Left cardiac atrium (tissue), 4 donors: ENCODE data around the gene PABPC1L. TPM values are rescaled to one million over a fixed set of nuclear protein-coding genes. Genes with fewer than 3 reads are reported as not detected.
A peak's percentile ranks its signal among the peaks of the same experiment; 100 is the strongest.

ENCODE experiments used
- ATAC-seq, 2 donors: fragments of 200-7000 bp; cut with Tn5 transposase; one replicate each; pipeline ENCODE4 v1.9.1; 2020; ENCODE audit warnings: mild to moderate bottlenecking in 2 of 2, moderate library complexity in 2 of 2
- DNase-seq: peaks from one replicate; pipeline ENCODE4 v3.0.0-alpha.2; 2020
- intact Hi-C, 2 donors: fragments of 100-400 bp; cut with DNase I; formaldehyde crosslinking; loops; one replicate each; pipeline versions ENCODE4 v1.14.1 to v1.15.1; 2022 to 2023
- total RNA-seq, 2 donors: library from RNA; stranded (reverse); fragmentation: NEBNext Ultra II Directional; extraction: Animal tissue kit (Norgen Biotek cat#: 25700); gene quantifications; one replicate each; pipeline ENCODE4 v1.2.1, GENCODE V29; 2021
- donor health status: DM: no; HTN: yes; CAD: no.
- donor health status: DM: no; HTN: yes; CAD: no; lungs with severe emphysema.
- donor health status: DM: yes; HTN: yes; CAD: no.
- donor health status: Dilated cardiomyopathy.

The PABPC1L gene
- total RNA-seq, 2 donors from 2014 or later, result 5.6 to 6.3 TPM

DNA sequence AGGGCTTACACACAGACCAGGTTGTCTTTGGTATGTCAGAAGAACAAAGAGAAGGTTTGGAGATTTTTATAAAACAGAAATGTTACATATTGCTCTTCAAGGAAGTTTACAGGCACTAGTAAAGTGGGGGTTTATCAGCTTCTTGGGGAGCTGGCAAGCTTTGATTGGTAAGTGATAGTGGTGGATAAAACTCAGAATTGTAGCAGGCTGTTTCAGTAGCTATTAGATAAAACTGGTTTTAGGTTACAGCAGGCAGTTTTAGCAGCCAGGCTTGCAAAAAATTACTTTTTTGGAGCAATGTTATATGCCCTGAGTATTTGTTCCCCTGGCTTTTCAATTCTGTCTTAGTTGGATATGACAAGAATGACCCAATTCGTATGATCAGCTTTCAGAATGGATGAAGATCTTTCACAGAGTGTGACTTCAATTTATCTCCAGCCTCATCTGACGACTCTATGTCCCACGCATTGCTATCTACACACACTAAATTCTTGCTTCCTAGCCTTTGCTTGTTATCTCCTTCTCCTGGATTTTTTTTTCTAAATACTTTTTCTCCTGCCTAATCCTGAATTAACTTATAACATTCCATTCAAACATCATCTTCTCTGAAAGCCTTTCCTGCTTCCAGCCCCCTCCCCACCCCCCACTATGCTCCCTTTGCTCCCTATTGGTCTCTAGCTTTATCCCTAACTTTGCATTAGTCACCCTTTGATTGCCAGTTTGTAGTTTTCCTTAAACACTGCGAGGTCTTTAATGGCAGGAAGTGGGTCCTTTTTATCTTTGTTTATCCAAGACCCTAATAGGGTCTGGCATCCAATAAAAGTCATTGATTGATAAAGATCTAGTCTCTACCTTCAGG lies 51.4 kb downstream of the PABPC1L start:
- intact Hi-C loops, result no loop called here
- ATAC-seq, result no peak

DNA sequence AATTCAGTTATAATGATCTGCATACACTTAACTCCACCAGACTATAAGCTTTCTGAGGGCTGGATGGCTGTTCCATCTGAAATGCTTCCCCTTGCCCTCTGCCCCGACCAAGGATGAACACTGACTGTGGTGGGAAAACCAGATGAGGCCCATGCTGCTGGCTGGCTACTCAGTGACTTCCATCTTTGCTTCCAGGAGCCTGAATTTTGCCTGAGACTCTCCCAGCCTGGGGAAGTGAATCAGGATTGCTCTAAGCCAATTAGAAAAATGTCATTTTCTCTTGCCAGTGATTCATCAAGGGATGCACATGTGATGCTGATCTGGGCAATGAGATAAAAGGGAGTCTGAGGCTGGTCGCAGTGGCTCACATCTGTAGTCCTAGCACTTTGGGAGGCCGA lies 52.0 kb downstream of the PABPC1L start:
- ATAC-seq, result no peak
- no peak for DNase-seq
- intact Hi-C loops, result no loop called here

More for the DNA sequence above, 51.4 kb downstream of the PABPC1L start:
- no peak for DNase-seq

DNA sequence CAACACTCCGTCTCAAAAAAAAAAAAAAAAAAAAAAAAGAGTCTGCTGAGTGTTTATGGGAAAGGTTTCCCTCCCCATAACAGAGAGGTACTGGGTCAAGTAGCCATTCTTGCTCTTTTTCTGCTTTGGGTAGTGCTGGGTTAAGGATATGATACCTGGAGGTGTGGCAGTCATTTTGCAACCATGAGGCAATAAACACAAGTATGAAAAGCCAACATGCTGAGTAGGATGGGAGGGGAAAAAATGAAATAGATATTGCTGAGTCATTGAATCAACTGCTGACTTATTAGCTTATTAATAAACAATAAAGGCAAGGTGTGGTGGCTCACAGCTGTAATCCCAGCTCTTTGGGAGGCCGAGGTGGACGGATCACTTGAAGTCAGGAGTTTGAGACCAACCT lies 52.6 kb downstream of the PABPC1L start:
- DNase-seq (no peak), ATAC-seq (no peak)
- intact Hi-C loops, result no loop called here

DNA sequence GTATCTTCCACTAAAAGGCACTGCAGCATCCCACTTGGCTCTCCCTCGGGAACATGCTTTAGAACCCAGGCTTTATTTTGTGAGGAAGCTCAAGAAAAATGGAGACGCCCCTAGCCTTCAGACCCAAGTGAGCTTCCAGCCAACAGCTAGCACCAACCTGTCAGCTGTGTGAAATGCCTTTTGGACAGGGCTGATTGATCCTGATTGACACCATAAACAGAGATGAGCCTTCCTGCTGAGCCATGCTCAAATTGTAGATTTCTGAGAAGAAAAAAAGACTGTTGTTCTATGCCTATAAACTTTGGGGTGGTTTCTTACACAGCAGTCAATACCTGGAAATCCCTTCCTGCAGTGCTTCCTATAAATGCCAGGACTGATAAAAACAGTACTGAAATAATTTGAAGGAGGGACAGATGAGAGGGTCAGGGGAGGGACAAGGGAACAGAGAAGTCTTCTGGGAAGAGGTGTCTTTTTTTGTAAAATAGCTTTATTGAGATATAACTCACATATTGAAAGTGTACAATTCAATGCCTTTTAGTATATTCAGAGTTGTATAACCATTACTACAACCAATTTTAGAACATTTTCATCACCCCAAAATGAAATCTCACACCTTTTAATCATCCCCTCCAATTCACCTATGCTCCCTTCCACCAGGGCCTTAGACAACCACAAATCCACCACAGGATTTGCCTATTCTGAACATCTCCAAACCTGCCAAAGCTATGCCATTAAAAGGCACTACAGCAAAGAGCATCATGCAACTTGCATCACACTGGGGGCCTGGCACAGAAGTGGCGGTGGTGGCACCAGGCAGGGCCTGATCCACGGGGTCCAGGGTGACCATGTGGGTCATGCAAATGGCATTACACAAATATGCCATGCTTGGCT lies 53.7 kb downstream of the PABPC1L start:
- intact Hi-C loops, result no loop called here
- DNase-seq (no peak), ATAC-seq (no peak)

DNA sequence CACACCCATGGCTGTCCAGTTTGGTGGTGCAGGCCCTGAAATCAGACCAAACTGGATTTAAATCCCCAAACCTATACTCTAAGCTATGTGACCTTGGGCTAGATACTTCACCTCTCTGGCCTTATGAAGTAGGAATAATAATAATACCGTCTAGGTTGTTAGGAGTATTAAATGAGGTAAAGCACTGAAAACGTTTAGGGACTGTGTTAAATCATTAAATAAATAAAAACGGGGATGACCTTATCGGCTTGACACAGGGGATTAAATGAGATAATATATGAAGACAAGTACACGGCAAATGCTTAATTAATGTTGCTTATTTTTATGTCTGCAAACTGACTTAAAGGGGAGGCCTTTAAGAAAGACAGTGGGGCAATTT lies 55.8 kb downstream of the PABPC1L start:
- DNase-seq (no peak), ATAC-seq (no peak)
- intact Hi-C loops, result no loop called here

DNA sequence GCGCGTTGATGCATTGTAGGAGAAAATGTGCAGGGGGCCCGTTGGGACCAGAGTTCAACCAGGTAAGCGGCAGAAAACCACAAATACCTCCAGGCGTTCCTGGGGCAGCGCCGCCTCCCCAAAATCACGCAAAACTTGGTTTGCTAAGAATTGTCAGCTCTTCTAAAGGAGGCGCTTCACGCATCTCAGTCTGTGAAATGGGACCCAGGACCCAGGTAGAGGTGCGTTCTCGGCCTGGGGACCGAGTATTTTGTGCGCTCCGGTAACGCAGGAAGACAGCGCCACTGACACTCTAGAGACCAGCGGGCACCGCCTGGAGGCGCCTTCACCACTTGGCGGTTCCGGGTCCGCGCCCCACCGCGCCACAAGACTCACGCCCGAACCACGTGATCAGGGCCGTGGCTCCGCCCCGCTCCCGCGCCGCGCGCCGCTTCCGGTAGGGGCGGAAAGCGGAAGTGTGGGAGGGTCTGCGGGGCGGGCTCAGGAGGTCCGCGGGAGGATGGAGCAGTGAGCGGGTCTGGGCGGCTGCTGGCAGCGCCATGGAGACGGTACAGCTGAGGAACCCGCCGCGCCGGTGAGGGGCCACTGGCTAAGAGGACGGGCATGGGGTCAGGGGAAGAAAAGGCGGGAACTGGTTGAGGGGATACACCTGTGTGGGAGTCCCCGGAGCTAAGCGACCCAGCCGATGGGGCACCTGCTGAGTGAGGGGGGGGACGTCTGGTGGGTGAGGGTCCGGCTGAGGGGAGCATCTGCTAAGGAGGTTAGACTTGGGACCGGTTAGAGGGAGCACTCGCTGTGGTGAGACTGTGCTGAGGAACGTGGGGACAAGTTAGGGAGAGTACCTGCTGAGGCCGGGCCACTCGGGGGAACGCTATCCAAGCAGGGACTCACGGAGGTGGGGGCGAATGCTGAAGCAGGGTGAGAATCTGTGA lies 56.4 kb downstream of the PABPC1L start, which contains the start of gene STK4:
Gene STK4, plus strand, starts transcription at position 483 of the 932 bp plus-strand sequence. Its CDS starts 57 bp downstream, at position 540.
- ATAC-seq, result peak; percentile 98 to 99
- intact Hi-C loops, result no loop called here
- DNase-seq, result peak; percentile 95

DNA sequence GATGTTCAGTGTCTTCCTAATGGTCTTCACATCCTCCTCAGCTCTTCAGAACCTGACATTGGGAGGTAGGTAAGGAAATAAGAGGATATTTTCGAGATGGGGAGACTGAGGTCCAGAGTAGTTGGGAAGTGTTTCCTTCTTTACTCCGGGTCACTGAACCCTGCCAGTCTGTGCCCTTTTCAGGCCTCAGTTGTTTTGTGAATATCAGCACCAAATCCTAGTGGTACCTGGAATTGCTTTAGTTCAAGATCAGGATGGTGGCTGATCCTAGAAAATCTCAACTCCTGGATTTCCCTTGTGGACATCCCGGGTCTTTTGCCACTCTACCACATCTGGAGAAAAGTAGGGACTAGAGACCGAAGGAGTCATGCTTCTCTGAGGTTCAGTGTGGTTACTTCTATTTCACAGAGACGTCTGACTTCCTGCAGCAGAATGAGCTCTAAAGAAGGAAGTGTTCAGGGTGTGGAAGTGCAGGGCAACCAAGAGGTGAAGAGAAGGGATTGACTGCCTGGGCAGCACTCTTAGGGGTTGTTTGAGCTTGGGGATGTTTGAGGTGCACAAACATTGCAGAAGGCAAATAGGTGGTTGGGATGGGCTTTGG lies 57.4 kb downstream of the PABPC1L start:
- intact Hi-C loops, result no loop called here
- ATAC-seq, result peak in 1 of 2 donors; percentile 11

DNA sequence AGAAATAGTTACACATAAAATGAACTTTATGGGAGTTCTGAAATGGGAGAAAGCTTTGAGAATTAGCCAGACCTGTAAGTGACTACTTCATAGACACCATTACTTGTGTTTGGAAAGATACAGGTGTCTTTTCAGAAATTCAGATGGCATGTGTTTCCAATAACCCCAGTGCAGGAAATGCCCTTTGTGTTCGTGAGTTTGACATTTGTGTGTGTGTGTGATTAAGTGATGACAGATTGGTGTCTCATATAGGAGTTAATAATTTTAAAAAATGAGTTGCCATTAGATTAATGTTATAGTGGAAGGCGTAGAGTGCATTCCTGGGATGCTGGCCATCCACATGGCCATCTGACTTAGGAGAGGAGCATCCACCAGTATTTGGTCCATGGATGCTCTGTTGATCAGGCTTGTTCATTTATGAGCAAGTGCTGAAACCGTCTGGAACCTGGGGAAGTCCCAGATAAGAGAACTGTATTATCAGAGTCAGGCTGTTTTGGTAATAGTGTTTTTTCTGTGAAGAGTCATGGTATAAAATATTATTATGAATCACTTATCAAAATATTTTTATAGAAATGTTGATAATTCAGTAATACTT lies 59.5 kb downstream of the PABPC1L start:
- DNase-seq, result no peak
- ATAC-seq, result no peak
- intact Hi-C loops, result no loop called here

More for the DNA sequence above, 57.4 kb downstream of the PABPC1L start:
- DNase-seq, result no peak

DNA sequence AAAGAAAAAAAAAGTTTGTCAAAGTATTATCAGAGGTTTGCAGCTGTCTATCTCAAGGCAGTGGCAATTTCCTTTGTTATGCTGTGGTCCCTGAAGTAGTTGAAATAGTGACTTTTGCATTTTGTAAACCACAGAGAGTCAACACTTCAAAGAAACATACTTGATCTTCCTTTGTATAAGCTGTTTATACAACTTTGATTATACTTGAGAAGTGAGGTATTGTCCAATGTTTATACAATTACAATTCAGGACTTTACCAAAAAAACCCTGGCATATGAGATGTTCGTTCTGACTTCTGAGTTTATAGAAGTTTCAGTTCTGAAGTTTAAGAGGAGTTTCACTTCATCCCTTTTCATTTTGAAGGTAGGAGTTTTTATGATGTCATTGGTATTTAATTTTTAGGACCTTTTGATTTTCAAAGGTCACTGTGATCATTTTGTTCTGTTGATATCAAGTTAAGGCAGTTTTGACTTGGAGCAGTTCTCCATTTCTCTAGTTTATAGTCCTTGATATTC lies 60.4 kb downstream of the PABPC1L start:
- intact Hi-C loops, result no loop called here
- ATAC-seq (no peak), DNase-seq (no peak)

DNA sequence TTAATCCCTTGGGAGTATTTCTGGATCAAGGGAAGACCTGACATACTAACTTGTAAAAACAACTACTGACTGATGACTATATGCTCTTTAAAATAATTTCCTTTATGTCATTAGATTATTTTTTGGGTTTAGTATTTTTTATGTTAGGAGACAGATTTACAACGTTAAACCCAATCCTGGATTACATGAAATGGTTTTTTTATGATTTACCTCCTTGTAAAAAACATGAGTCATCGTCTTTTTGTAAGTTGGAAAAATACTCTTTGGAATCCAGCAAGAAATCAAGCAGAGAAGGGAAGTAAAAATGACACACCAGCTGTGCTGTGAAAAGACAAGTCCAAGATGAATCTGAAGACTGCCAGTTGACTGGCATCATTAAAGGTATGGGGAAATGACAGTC lies 63.2 kb downstream of the PABPC1L start:
- intact Hi-C loops, result no loop called here
- ATAC-seq (no peak), DNase-seq (no peak)

DNA sequence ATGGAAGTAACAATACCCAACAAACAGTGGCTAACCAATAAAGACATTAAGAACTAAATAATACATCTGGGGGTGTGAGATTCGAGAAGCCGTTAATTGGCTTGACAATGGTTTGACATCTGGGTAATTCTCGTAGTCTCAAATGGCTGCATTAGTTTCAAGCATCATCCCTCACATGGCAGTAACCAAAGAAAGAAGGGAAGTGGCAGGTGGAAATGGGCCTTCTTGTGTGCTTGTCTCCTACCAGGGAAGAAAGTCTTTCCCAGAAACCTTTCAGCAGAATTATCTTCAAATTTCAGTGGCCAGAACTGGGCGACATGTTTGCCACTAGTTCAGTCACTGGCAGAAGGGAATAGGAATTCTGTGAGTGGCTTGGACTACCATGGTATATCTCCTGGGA lies 66.8 kb downstream of the PABPC1L start:
- DNase-seq (no peak), ATAC-seq (no peak)
- intact Hi-C loops, result no loop called here

DNA sequence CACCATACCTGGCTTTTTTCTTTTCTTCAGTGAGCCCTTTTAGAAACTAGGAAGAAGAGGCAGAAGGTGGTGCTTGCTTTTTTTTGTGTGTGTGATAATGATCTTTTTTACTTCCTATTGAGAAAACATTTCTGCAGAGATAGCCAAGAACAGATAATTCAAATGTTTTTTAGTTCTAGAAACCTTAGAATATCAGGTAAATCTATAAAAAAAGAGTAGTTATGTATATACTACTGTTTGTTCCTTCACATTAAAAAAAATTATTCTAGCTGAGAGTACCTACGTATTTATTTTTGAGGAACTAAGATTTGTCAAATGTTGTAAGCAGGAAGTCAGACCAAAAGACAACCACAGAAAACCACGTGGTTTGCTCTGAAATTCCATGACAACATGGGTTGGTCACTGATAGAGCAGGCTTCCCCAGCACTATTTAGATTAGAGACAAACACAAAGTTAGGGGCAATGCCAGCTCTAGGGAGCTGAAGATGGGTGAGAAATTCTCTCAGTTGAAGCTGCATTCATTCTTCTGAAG lies 69.3 kb downstream of the PABPC1L start:
- ATAC-seq, result peak; percentile 67 to 71
- no peak for DNase-seq
- intact Hi-C loops, result no loop called here

DNA sequence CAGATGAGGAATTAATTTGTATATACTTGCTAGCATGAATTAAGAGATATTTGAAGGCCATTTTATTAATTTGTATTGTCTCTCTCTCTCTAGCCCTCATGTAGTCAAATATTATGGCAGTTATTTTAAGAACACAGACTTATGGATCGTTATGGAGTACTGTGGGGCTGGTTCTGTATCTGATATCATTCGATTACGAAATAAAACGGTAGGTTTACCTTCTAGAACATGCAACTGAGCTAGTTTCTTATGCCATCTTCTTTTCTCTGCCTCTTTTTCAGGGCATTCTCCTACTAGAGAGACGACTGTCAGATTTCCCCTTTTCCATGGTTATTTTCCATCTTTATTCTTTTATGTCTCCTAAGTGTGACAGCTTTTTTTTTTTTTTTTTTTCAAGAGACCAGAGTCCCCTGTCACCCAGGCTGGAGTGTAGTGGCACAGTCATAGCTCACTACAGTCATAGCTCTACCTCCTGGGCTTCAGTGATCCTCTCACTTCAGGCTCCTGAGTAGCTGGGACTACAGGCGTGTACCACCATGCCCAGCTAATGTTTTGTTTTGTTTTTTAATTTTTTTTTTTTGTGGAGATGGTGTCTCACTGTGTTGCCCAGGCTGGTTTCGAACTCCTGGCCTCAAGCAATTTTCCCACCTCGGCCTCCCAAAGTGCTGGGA lies 72.0 kb downstream of the PABPC1L start:
- intact Hi-C loops, result no loop called here
- ATAC-seq (no peak), DNase-seq (no peak)

DNA sequence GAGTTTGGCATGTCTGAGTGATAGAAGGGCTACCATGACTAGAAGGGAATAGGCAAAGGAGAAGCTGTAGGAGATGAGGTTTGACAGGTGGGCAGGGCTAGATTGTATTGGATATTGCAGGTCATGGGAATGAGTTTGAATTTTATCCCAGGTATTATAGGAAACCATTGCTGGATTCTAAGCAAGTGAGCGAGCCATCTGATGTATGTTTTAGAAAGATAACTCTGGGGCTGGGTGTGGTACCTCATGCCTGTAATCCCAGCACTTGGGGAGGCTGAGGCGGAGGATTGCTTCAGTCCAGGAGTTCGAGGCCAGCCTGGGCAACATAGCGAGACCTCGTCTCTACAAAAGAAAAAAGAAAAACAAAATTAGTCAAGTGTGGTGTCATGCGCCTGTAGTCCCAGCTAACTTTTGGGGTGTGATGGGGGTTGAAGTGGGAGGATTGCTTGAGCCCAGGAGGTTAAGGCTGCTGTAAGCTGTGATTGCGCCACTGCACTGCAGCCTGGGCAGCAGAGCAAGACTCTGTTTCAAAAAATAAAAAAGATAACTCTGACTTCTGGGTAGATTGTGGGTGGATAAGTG lies 73.3 kb downstream of the PABPC1L start:
- intact Hi-C loops, result no loop called here
- ATAC-seq, result no peak

DNA sequence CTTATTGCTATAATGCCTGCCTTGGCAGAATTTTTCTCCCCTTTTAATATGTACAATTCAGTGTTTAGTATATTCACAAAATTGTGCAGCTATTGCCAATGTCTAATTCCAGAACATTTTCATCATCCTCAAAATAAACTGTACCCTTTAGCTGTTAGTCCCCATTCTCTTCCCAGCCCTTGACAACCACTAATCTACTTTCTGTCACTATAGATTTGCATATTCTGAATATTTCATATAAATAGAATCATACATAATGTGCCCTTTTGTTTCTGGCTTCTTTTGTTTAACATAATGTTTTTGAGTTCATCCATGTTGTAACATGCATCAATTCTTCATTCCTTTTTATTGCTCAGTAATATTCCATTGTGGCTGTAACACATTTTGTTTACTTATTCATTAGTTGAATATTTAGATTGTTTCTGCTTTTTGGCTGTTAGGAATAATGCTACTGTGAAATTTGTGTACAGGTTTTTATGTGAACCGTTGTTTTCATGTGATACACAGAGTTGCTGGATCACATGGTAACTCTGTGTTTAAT lies 78.8 kb downstream of the PABPC1L start:
- no peak for ATAC-seq
- DNase-seq, result no peak
- intact Hi-C loops, result no loop called here

More for the DNA sequence above, 73.3 kb downstream of the PABPC1L start:
- no peak for DNase-seq
